Right lobe of liver (tissue), 6 donors: ENCODE results near the gene FFAR1. TPM values are rescaled to one million over a fixed set of nuclear protein-coding genes. Genes with fewer than 3 reads are reported as not detected.
"Not testable (repeated sequence)": the region's sequence is repeated elsewhere in the genome, so short reads cannot be mapped to it uniquely, and the experiment has no call there.

Source experiments
- ATAC-seq, 4 donors: fragments of 200-7000 bp; cut with Tn5 transposase; one replicate each; pipeline ENCODE4 v1.9.1; 2020; ENCODE audit warnings: mild to moderate bottlenecking in 4 of 4, moderate library complexity in 4 of 4
- DNase-seq, 3 donors: peaks; one replicate each; pipeline ENCODE4 v3.0.0-alpha.2; 2020
- H3K27ac ChIP-seq, 3 donors: fragments of 200-600 bp; one replicate each; pipeline ENCODE4 v1.8.0; 2022
- H3K27me3 ChIP-seq, 2 donors: fragments of 200-600 bp; one replicate each; pipeline ENCODE4 v1.8.0; 2022
- H3K36me3 ChIP-seq, 4 donors: fragments of 200-600 bp; sonication (generic) in 1 of 4; one replicate each; pipeline versions ENCODE4 v1.5.1 to v1.8.0; 2017 to 2022; ENCODE audit warnings: control low read depth in 1 of 4
- H3K4me1 ChIP-seq, 4 donors: fragments of 200-600 bp; sonication (generic) in 1 of 4; one replicate each; pipeline versions ENCODE4 v1.5.1 to v1.8.0; 2017 to 2022; ENCODE audit warnings: control low read depth in 1 of 4
- H3K4me3 ChIP-seq, 3 donors: fragments of 200-600 bp; one replicate each; pipeline ENCODE4 v1.8.0; 2022
- H3K9me3 ChIP-seq, 4 donors: fragments of 200-600 bp; sonication (generic) in 1 of 4; one replicate each; pipeline versions ENCODE4 v1.5.1 to v1.8.0; 2017 to 2022; ENCODE audit warnings: control low read depth in 1 of 4
- CTCF ChIP-seq, 4 donors: fragments of 200-600 bp in 3 of 4; fragments of 450-650 bp in 1 of 4; IDR thresholded peaks; one replicate each; pipeline versions ENCODE4 v1.5.1 to v1.8.0; 2016 to 2022; ENCODE audit warnings: antibody characterized with exemption in 4 of 4, mild to moderate bottlenecking in 2 of 4
- POLR2A ChIP-seq: fragments of 450-650 bp; IDR thresholded peaks from one replicate; pipeline ENCODE4 v1.6.1; 2017; ENCODE audit warnings: antibody characterized with exemption, mild to moderate bottlenecking
- WGBS: methylation state at CpG from one replicate; pipeline ENCODE4 v1.1.6; 2018; ENCODE audit warnings: low coverage, low lambda C conversion rate; ENCODE audit not compliant: insufficient coverage; ENCODE audit errors: missing lambda C conversion rate; 5-methylcytosine and 5-hydroxymethylcytosine counted together
- intact Hi-C, 2 donors: fragments of 100-400 bp; cut with DNase I; formaldehyde crosslinking; loops; one replicate each; pipeline versions ENCODE4 v1.11.2 to v1.14.1; 2022
- total RNA-seq, 6 experiments: library from RNA; depleted of rRNA in 2 of 6; stranded (reverse); fragments of >200 nt in 2 of 6; fragmentation: NEBNext Ultra II Directional in 3 of 6; extraction: Animal tissue kit (Norgen Biotek cat#: 25700) in 3 of 6; gene quantifications; one replicate each; pipeline versions ENCODE4 v1.1.0 to v1.2.4, GENCODE V29; 2016 to 2023
- donor health status: DM: no; HTN: yes; CAD: no.
- donor health status: DM: no; HTN: no; CAD: no.
- donor health status: DM: no; HTN: no; CAD: no.
- donor health status: DM: no; HTN: yes; CAD: no.
- donor health status: DM: no; HTN: yes; CAD: no.

The FFAR1 gene
- total RNA-seq, 6 experiments from 2014 or later = not detected

GRCh38 chr19:35365303-35365702 is 17.6 kb downstream of the FFAR1 start:
- Histone ChIP-seq H3K4me3 (no peak overlapping the region), H3K36me3 (no peaks in the 10 kb centered on the region), H3K27ac (no peak overlapping the region), H3K4me1 (no peaks in the 10 kb centered on the region), H3K9me3 (no peaks in the 10 kb centered on the region), H3K27me3 (no peaks in the 10 kb centered on the region)
- DNase-seq (no peak), ATAC-seq (no peak)
- no CpG with 5 or more reads among the region's 4 CpGs for WGBS
- intact Hi-C loops = no loop called here
- TF ChIP-seq CTCF (IDR thresholded peaks at IDR 0.05) (no peak), POLR2A (no peak)

GRCh38 chr19:35368378-35368777 is 20.7 kb downstream of the FFAR1 start:
- no peaks in the 10 kb centered on the region for H3K9me3 ChIP-seq
- no peaks in the 10 kb centered on the region for H3K36me3 ChIP-seq
- intact Hi-C loops = no loop called here
- DNase-seq (no peak), ATAC-seq (no peak)
- TF ChIP-seq CTCF (IDR thresholded peaks at IDR 0.05) (no peak), POLR2A (no peak)
- no peak overlapping the region for H3K4me3 ChIP-seq
- no peak overlapping the region for H3K27ac ChIP-seq
- H3K4me1 ChIP-seq = no peaks in the 10 kb centered on the region
- 7% methylated on average over 1 of the region's 1 CpG for WGBS
- H3K27me3 ChIP-seq = no peaks in the 10 kb centered on the region

GRCh38 chr19:35369522-35369921 is 21.8 kb downstream of the FFAR1 start:
- Histone ChIP-seq H3K9me3 (no peaks in the 10 kb centered on the region), H3K4me3 (no peak overlapping the region), H3K4me1 (no peaks in the 10 kb centered on the region), H3K27me3 (no peaks in the 10 kb centered on the region), H3K27ac (no peak overlapping the region), H3K36me3 (no peaks in the 10 kb centered on the region)
- intact Hi-C loops = no loop called here
- no peak for DNase-seq
- ATAC-seq = no peak
- TF ChIP-seq POLR2A (no peak), CTCF (IDR thresholded peaks at IDR 0.05) (no peak)

GRCh38 chr19:35370722-35371121 is 23.0 kb downstream of the FFAR1 start, which contains the start of gene GPR42:
GPR42 (plus strand) TSS chr19:35371068; CDS start chr19:35371360, 292 bp downstream.
- ATAC-seq = no peak
- no peaks in the 10 kb centered on the region for H3K4me1 ChIP-seq
- intact Hi-C loops = no loop called here
- TF ChIP-seq CTCF (IDR thresholded peaks at IDR 0.05) (no peak), POLR2A (no peak)
- H3K27me3 ChIP-seq = no peaks in the 10 kb centered on the region
- H3K36me3 ChIP-seq = no peaks in the 10 kb centered on the region
- no peak within 1 kb of the TSS for H3K27ac ChIP-seq
- H3K4me3 ChIP-seq = no peak within 1 kb of the TSS
- no peaks in the 10 kb centered on the region for H3K9me3 ChIP-seq
- WGBS = 75% methylated on average over 2 of the region's 8 CpGs
- DNase-seq = no peak

- no peak for ATAC-seq
- TF ChIP-seq POLR2A = no peak
- TF ChIP-seq CTCF (IDR thresholded peaks at IDR 0.05) = no peak
- WGBS = 79% methylated on average over 6 of the region's 7 CpGs
Measured at GRCh38 chr19:35373492-35373891, 25.8 kb downstream of the FFAR1 start.

GRCh38 chr19:35374031-35374430 is 26.3 kb downstream of the FFAR1 start:
- H3K9me3 ChIP-seq, intact Hi-C loops, H3K4me3 ChIP-seq, H3K27me3 ChIP-seq, H3K27ac ChIP-seq, ATAC-seq, DNase-seq, H3K4me1 ChIP-seq, H3K36me3 ChIP-seq: not testable (repeated sequence)

More at GRCh38 chr19:35373492-35373891, 25.8 kb downstream of the FFAR1 start:
- Histone ChIP-seq H3K4me1 (no peaks in the 10 kb centered on the region), H3K4me3 (no peak overlapping the region), H3K27me3 (no peaks in the 10 kb centered on the region), H3K9me3 (no peaks in the 10 kb centered on the region), H3K36me3 (no peaks in the 10 kb centered on the region), H3K27ac (no peak overlapping the region)
- intact Hi-C loops = no loop called here
- no peak for DNase-seq
